ENCODE results near the gene AKAP8. TPM values are rescaled to one million over a fixed set of nuclear protein-coding genes. Genes with fewer than 3 reads are reported as not detected.
A peak's percentile ranks its signal among the peaks of the same experiment; 100 is the strongest.

The AKAP8 gene
- total RNA-seq, 4 donors from 2014 or later = 28.8 to 53.1 (median 34.8) TPM

- WGBS, 2 donors = 88 to 92% methylated on average over 2 of the region's 2 CpGs
- TF ChIP-seq POLR2A (IDR thresholded peaks at IDR 0.05) (no peak), CTCF (IDR thresholded peaks at IDR 0.05) (no peak)
- intact Hi-C loops (cut with DNase I; ENCODE audit: low total_unique reads) = no loop called here
- no peak for DNase-seq (ENCODE audit: low spot score in 2 of 2)
- no peak overlapping the region for H3K4me3 ChIP-seq (ENCODE audit: low read depth, poor library complexity, severe bottlenecking)
Measured at GRCh38 chr19:15390814-15391213, 11.2 kb upstream of the AKAP8 start.

- WGBS, 2 donors = 83 to 87% methylated on average over 6 of the region's 6 CpGs
- no peak for DNase-seq (ENCODE audit: low spot score in 2 of 2)
- no peak for TF ChIP-seq POLR2A (IDR thresholded peaks at IDR 0.05)
- TF ChIP-seq CTCF (IDR thresholded peaks at IDR 0.05) = no peak
- intact Hi-C loops (cut with DNase I; ENCODE audit: low total_unique reads) = no loop called here
- no peak overlapping the region for H3K4me3 ChIP-seq (ENCODE audit: low read depth, poor library complexity, severe bottlenecking)
Measured at GRCh38 chr19:15381864-15382263, 2.3 kb upstream of the AKAP8 start.

- TF ChIP-seq POLR2A (IDR thresholded peaks at IDR 0.05) (no peak), CTCF (IDR thresholded peaks at IDR 0.05) (no peak)
- 76 to 80% methylated on average over 2 of the region's 2 CpGs for WGBS, 2 donors
- intact Hi-C loops (cut with DNase I; ENCODE audit: low total_unique reads) = no loop called here
- DNase-seq (ENCODE audit: low spot score in 2 of 2) = no peak
- H3K4me3 ChIP-seq (ENCODE audit: low read depth, poor library complexity, severe bottlenecking) = no peak overlapping the region
Measured at GRCh38 chr19:15381429-15381828, 1.8 kb upstream of the AKAP8 start.

- intact Hi-C loops (cut with DNase I; ENCODE audit: low total_unique reads) = no loop called here
- TF ChIP-seq CTCF (IDR thresholded peaks at IDR 0.05) (no peak), POLR2A (IDR thresholded peaks at IDR 0.05) (no peak)
- H3K4me3 ChIP-seq (ENCODE audit: low read depth, poor library complexity, severe bottlenecking) = peak overlapping the region; percentile 73
- peak in 1 of 2 donors; percentile 71 for DNase-seq (ENCODE audit: low spot score in 2 of 2)
- WGBS, 2 donors = 1 to 3% methylated on average over 11 to 13 of the region's 56 CpGs
Measured at GRCh38 chr19:15379999-15380647, 536 bp upstream of the AKAP8 start.

- WGBS, 2 donors = 0% methylated on average over 16 to 19 of the region's 22 CpGs
- peak overlapping the region; percentile 87 for H3K4me3 ChIP-seq (ENCODE audit: low read depth, poor library complexity, severe bottlenecking)
- TF ChIP-seq POLR2A (IDR thresholded peaks at IDR 0.05) = no peak
- TF ChIP-seq CTCF (IDR thresholded peaks at IDR 0.05) = no peak
- DNase-seq (ENCODE audit: low spot score in 2 of 2) = peak; percentile 50 to 90
- intact Hi-C loops (cut with DNase I; ENCODE audit: low total_unique reads) = no loop called here
Measured at GRCh38 chr19:15378534-15379082, 979 bp downstream of the AKAP8 start.
